ENCODE results near the gene GRIA1.

The GRIA1 gene

GRCh38 chr5:153658149-153658548 lies 167.7 kb downstream of the GRIA1 start:
- DNase-seq (ENCODE audit: low read depth in 2 of 2) = no peak
- no peak overlapping the region for H3K4me3 ChIP-seq (replicated peaks in 1 of 2; ENCODE audit: low read depth in 2 of 2, low read length in 2 of 2)
- TF ChIP-seq, protein P1, sequence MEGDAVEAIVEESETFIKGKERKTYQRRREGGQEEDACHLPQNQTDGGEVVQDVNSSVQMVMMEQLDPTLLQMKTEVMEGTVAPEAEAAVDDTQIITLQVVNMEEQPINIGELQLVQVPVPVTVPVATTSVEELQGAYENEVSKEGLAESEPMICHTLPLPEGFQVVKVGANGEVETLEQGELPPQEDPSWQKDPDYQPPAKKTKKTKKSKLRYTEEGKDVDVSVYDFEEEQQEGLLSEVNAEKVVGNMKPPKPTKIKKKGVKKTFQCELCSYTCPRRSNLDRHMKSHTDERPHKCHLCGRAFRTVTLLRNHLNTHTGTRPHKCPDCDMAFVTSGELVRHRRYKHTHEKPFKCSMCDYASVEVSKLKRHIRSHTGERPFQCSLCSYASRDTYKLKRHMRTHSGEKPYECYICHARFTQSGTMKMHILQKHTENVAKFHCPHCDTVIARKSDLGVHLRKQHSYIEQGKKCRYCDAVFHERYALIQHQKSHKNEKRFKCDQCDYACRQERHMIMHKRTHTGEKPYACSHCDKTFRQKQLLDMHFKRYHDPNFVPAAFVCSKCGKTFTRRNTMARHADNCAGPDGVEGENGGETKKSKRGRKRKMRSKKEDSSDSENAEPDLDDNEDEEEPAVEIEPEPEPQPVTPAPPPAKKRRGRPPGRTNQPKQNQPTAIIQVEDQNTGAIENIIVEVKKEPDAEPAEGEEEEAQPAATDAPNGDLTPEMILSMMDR (IDR thresholded peaks at IDR 0.05; ENCODE audit: low read depth, low read length) = no peak

DNA sequence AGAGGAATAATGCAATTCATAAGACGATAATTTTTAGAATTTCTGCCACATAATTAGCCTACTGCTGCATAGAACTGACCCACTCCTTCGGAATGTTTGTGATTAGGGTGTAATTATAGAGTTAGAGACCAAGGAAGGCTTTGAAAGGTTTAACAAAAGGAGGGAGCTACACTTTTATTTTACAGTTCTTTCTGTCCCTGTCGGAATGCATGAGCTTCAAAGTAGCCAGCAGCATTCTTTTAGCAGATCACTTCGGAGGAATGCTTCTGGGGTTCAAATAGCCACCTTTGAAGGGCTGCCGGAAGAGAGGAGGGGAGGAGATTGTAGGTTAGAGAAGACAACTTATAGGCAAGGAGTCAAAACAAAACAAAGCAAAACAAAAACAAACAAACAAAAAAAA lies 168.1 kb downstream of the GRIA1 start:
- DNase-seq (ENCODE audit: low read depth in 2 of 2) = no peak
- H3K4me3 ChIP-seq (replicated peaks in 1 of 2; ENCODE audit: low read depth in 2 of 2, low read length in 2 of 2) = no peak overlapping the region
- TF ChIP-seq, protein P1 (IDR thresholded peaks at IDR 0.05; ENCODE audit: low read depth, low read length) = no peak

GRCh38 chr5:153659039-153659736 lies 168.7 kb downstream of the GRIA1 start:
- TF ChIP-seq, protein P1 (IDR thresholded peaks at IDR 0.05; ENCODE audit: low read depth, low read length) = no peak
- H3K4me3 ChIP-seq (replicated peaks in 1 of 2; ENCODE audit: low read depth in 2 of 2, low read length in 2 of 2) = no peak overlapping the region
- peak; percentile 70 to 71 for DNase-seq (ENCODE audit: low read depth in 2 of 2)

DNA sequence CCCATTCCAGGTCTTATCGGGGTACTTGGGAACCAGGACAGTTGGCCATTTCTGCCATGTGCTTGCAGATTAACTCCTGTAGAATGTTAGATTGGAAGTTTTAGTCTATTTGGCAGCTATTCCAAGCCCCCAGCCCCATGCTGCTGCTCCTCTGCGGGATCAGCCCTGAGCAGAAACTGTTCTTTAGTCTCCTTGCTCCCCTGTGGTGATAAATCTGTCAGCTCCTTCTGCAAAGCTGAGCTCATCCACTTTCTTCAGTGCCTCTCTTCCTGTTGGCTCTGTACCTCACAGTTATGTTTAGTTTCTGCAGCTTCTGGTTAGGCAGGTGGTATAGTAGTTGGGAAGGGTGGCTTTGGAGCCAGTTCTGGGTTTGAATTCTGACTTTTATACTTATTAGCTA lies 170.4 kb downstream of the GRIA1 start:
- no peak overlapping the region for H3K4me3 ChIP-seq (replicated peaks in 1 of 2; ENCODE audit: low read depth in 2 of 2, low read length in 2 of 2)
- DNase-seq (ENCODE audit: low read depth in 2 of 2) = no peak
- TF ChIP-seq, protein P1 (IDR thresholded peaks at IDR 0.05; ENCODE audit: low read depth, low read length) = no peak

DNA sequence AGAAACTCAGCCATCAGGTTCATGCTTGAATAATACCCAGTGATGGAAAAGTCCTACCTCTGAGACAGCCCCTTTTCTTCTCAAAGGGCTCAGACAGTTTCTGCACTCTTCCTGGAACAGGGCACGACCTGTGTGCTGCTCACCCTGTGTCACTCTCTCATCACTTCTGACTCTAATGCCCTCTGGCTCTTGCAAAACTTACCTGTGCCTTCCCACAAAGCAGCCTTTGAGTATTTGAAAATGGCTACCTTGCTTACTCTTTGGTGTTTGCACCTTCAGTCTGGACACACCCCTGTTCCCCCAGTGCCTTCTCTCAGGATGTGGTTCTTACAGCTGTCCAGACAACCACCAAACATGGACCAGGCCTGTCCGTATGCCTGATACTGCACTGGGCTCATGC lies 171.4 kb downstream of the GRIA1 start:
- DNase-seq (ENCODE audit: low read depth in 2 of 2) = no peak
- TF ChIP-seq, protein P1 (IDR thresholded peaks at IDR 0.05; ENCODE audit: low read depth, low read length) = no peak
- H3K4me3 ChIP-seq (replicated peaks in 1 of 2; ENCODE audit: low read depth in 2 of 2, low read length in 2 of 2) = no peak overlapping the region

- no peak for DNase-seq (ENCODE audit: low read depth in 2 of 2)
- TF ChIP-seq, protein P1 (IDR thresholded peaks at IDR 0.05; ENCODE audit: low read depth, low read length) = no peak
Observed at GRCh38 chr5:153670101-153670500, 179.6 kb downstream of the GRIA1 start.

More at GRCh38 chr5:153670101-153670500, 179.6 kb downstream of the GRIA1 start:
- no peak overlapping the region for H3K4me3 ChIP-seq (replicated peaks in 1 of 2; ENCODE audit: low read depth in 2 of 2, low read length in 2 of 2)
